SK-N-SH (cell line): ENCODE measurements around the gene PBX3.

Experiments
- GABPA ChIP-seq: IDR thresholded peaks from 2 replicates; pipeline ENCODE4 v1.4.0; 2012; ENCODE audit warnings: low read depth, mild to moderate bottlenecking
- RCOR1 ChIP-seq: fragments of 150-350 bp; IDR thresholded peaks from 2 replicates; pipeline ENCODE4 v1.6.1; 2017; ENCODE audit warnings: antibody characterized with exemption, low read length
- YY1 ChIP-seq: IDR thresholded peaks from 2 replicates; pipeline ENCODE4 v1.4.0; 2012; ENCODE audit warnings: low read depth, mild to moderate bottlenecking
- TF ChIP-seq, protein P1 (sequence below): IDR thresholded peaks from 2 replicates; pipeline ENCODE4 v1.4.0; 2012; ENCODE audit warnings: low read depth
- TF ChIP-seq, protein P2 (sequence below): fragments of 200-600 bp; sonication (generic); IDR thresholded peaks from 2 replicates; pipeline ENCODE4 v1.6.1; 2017; ENCODE audit warnings: antibody characterized with exemption, mild to moderate bottlenecking, moderate library complexity
- TF ChIP-seq, protein P3 (sequence below): IDR thresholded peaks from 2 replicates; pipeline ENCODE4; 2012

DNA sequence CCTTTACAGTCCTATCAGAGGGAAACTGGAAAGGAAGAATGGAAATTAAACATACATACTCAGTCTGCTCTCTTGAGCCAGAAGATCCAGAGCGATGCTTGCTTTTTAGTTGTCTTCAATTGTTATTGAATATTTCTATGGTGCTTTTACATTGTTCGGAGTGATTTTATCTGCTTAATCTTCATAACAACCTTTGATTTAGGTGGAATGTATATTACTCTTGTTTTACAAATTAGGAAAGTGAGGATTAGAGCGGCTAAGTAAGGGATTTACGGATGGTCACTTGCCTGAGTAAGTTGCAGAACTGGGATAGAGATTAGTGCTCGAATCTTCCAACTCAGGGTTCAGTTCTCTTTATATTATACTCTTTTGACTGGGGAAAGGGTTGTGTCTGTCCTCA lies 69.1 kb downstream of the PBX3 start:
- TF ChIP-seq, protein P1, sequence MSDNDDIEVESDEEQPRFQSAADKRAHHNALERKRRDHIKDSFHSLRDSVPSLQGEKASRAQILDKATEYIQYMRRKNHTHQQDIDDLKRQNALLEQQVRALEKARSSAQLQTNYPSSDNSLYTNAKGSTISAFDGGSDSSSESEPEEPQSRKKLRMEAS: no peak
- TF ChIP-seq, protein P2, sequence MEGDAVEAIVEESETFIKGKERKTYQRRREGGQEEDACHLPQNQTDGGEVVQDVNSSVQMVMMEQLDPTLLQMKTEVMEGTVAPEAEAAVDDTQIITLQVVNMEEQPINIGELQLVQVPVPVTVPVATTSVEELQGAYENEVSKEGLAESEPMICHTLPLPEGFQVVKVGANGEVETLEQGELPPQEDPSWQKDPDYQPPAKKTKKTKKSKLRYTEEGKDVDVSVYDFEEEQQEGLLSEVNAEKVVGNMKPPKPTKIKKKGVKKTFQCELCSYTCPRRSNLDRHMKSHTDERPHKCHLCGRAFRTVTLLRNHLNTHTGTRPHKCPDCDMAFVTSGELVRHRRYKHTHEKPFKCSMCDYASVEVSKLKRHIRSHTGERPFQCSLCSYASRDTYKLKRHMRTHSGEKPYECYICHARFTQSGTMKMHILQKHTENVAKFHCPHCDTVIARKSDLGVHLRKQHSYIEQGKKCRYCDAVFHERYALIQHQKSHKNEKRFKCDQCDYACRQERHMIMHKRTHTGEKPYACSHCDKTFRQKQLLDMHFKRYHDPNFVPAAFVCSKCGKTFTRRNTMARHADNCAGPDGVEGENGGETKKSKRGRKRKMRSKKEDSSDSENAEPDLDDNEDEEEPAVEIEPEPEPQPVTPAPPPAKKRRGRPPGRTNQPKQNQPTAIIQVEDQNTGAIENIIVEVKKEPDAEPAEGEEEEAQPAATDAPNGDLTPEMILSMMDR: no peak
- TF ChIP-seq, protein P3, sequence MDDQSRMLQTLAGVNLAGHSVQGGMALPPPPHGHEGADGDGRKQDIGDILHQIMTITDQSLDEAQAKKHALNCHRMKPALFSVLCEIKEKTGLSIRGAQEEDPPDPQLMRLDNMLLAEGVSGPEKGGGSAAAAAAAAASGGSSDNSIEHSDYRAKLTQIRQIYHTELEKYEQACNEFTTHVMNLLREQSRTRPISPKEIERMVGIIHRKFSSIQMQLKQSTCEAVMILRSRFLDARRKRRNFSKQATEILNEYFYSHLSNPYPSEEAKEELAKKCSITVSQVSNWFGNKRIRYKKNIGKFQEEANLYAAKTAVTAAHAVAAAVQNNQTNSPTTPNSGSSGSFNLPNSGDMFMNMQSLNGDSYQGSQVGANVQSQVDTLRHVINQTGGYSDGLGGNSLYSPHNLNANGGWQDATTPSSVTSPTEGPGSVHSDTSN: no peak
- TF ChIP-seq YY1 (no peak), RCOR1 (no peak), GABPA (no peak)
